ENCODE measurements around the gene MED15. TPM values are rescaled to one million over a fixed set of nuclear protein-coding genes. Genes with fewer than 3 reads are reported as not detected.

The MED15 gene
- total and polyA plus RNA-seq, 3 donors from 2014 or later, result 71.0 to 101 (median 81.6) TPM

GRCh38 chr22:20569059-20570058, 61.9 kb downstream of the MED15 start:
- TF ChIP-seq POLR2A (IDR thresholded peaks at IDR 0.05) (no peak), CTCF (IDR thresholded peaks at IDR 0.05) (no peak)
- no peak overlapping the region for H3K4me3 ChIP-seq
- H3K27ac ChIP-seq, result no peak overlapping the region
- peaks cover 19% of the 10 kb centered on the region for H3K4me1 ChIP-seq
- WGBS, 2 donors, result 51 to 65% methylated on average over 11 to 20 of the region's 20 CpGs
- no peaks in the 10 kb centered on the region for H3K36me3 ChIP-seq (ENCODE audit: low read depth, missing control alignments)
- intact Hi-C loops (cut with DNase I; ENCODE audit: low total_unique reads), result loop anchor here (5.0 kb wide), 1 partner anchor 72 kb away; the partner anchor contains the start of gene KLHL22
- DNase-seq, result peak; percentile 77
- H3K27me3 ChIP-seq, result no peaks in the 10 kb centered on the region
- no peaks in the 10 kb centered on the region for H3K9me3 ChIP-seq

GRCh38 chr22:20571078-20571503, 63.7 kb downstream of the MED15 start:
- intact Hi-C loops (cut with DNase I; ENCODE audit: low total_unique reads), result no loop called here
- H3K4me3 ChIP-seq, result no peak overlapping the region
- DNase-seq, result no peak
- H3K27ac ChIP-seq, result no peak overlapping the region
- no peaks in the 10 kb centered on the region for H3K27me3 ChIP-seq
- no peaks in the 10 kb centered on the region for H3K9me3 ChIP-seq
- peaks cover 19% of the 10 kb centered on the region for H3K4me1 ChIP-seq
- no peak for TF ChIP-seq POLR2A (IDR thresholded peaks at IDR 0.05)
- TF ChIP-seq CTCF (IDR thresholded peaks at IDR 0.05), result no peak
- no peaks in the 10 kb centered on the region for H3K36me3 ChIP-seq (ENCODE audit: low read depth, missing control alignments)
- 91 to 92% methylated on average over 6 of the region's 6 CpGs for WGBS, 2 donors

DNA sequence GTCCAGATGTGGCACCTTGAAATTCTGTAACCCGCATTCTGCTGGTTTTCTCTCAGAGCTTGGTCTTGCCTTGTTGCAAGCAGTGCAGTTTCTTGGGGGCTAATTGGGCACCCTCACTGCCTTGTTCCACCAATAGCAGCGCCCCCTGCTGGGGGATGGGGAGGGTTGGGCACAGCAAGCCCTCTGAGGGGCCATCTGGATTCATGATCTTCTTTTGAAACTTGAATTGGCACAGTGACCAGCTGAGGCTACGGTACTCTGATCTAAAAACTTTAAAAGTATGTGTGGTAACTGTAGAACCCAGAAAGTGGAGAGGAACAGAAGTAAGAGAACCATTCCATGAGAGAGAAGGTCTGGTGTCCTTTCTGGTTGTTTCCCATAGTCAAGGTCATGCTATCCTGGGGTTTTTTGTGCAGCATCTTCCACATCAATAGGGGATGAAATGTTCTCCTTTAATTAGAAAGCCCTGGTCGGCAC, 64.2 kb downstream of the MED15 start:
- H3K4me1 ChIP-seq, result peaks cover 19% of the 10 kb centered on the region
- no peak overlapping the region for H3K4me3 ChIP-seq
- H3K27ac ChIP-seq, result no peak overlapping the region
- intact Hi-C loops (cut with DNase I; ENCODE audit: low total_unique reads), result no loop called here
- DNase-seq, result no peak
- H3K27me3 ChIP-seq, result no peaks in the 10 kb centered on the region
- H3K36me3 ChIP-seq (ENCODE audit: low read depth, missing control alignments), result no peaks in the 10 kb centered on the region
- WGBS, 2 donors, result 79 to 86% methylated on average over 4 of the region's 4 CpGs
- TF ChIP-seq POLR2A (IDR thresholded peaks at IDR 0.05) (no peak), CTCF (IDR thresholded peaks at IDR 0.05) (peak; percentile 11 to 64 (median 27))
- no peaks in the 10 kb centered on the region for H3K9me3 ChIP-seq

DNA sequence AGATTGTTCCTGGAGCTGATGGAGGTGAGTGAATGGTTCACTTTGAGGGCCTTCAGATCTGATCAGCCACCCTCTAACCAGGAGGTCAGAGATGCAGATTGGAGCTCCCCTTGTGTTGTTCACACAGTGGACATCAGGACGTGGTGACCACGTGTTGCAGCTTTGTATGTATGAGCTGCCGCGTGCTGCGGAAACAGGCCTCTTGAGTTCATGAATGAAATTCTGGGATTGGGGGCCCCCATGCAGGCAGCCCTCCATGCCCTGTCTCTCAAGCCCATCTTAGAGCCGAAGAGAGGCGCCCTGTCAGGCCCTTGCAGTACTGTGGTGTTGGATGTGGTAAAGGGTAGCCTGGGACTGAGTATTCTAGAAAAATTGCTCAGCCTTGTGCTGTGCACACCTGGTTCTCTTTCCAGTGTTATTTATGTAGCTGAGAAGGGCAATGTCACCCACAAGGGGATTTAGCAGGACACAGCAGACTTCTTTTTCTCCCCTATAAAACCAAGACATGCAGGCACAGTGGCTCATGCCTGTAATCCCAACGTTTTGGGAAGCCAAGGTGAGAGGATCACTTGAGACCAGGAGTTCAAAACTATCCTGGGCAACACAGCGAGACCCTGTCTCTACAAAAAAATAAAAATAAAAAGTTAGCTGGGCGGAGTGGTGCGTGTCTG, 64.9 kb downstream of the MED15 start:
- intact Hi-C loops (cut with DNase I; ENCODE audit: low total_unique reads), result no loop called here
- H3K36me3 ChIP-seq (ENCODE audit: low read depth, missing control alignments), result no peaks in the 10 kb centered on the region

More for the DNA sequence above, 64.9 kb downstream of the MED15 start:
- WGBS, 2 donors, result 93 to 94% methylated on average over 11 of the region's 11 CpGs
- Histone ChIP-seq H3K4me1 (peaks cover 22% of the 10 kb centered on the region), H3K27me3 (no peaks in the 10 kb centered on the region), H3K4me3 (no peak overlapping the region), H3K27ac (no peak overlapping the region), H3K9me3 (no peaks in the 10 kb centered on the region)
- TF ChIP-seq POLR2A (IDR thresholded peaks at IDR 0.05) (no peak), CTCF (IDR thresholded peaks at IDR 0.05) (no peak)
- no peak for DNase-seq
